CD4-positive, alpha-beta T cell (primary cell): ENCODE data around the gene JAG1. TPM values are rescaled to one million over a fixed set of nuclear protein-coding genes. Genes with fewer than 3 reads are reported as not detected.

Source experiments
- ATAC-seq: fragments of 200-7000 bp; cut with Tn5 transposase; one replicate; pipeline ENCODE4 v1.10.0; 2022; ENCODE audit warnings: mild to moderate bottlenecking; ENCODE audit not compliant: poor library complexity
- CTCF ChIA-PET: fragments of 350-600 bp; sonication (Branson Sonifier 250); formaldehyde crosslinking; loops from one replicate; lab custom pipeline; 2021; ENCODE audit warnings: antibody characterized with exemption, inconsistent platforms; lab: Charles Lee
- POLR2A ChIA-PET: fragments of 350-600 bp; sonication (Branson Sonifier 250); formaldehyde crosslinking; loops from one replicate; lab custom pipeline; 2021; ENCODE audit warnings: antibody characterized with exemption, inconsistent platforms; lab: Charles Lee
- DNase-seq, 14 experiments: peaks; one replicate each; pipeline ENCODE4 v3.0.0-alpha.2; 2013 to 2020; ENCODE audit warnings: mixed read lengths in 2 of 14
- H3K27ac ChIP-seq, 2 donors: one replicate each; pipeline versions ENCODE4 v1.5.1 to v1.7.0; 2013; ENCODE audit warnings: low read length in 2 of 2, low read depth in 1 of 2, mild to moderate bottlenecking in 1 of 2
- H3K27me3 ChIP-seq, 2 experiments: 1 replicate in 1 of 2; 2 replicates in 1 of 2; pipeline versions ENCODE4 v1.6.1 to v1.7.0; 2013; ENCODE audit warnings: low read length in 2 of 2, control low read depth in 1 of 2, mild to moderate bottlenecking in 1 of 2, moderate library complexity in 1 of 2; ENCODE audit not compliant: insufficient read depth in 2 of 2, control insufficient read depth in 1 of 2
- H3K36me3 ChIP-seq: one replicate; pipeline ENCODE4 v1.6.1; 2013; ENCODE audit warnings: low read length, control low read depth; ENCODE audit not compliant: insufficient read depth
- H3K4me1 ChIP-seq: one replicate; pipeline ENCODE4 v1.6.1; 2013; ENCODE audit warnings: low read length, control low read depth; ENCODE audit not compliant: insufficient read depth
- H3K4me3 ChIP-seq: one replicate; pipeline ENCODE4 v1.5.1; 2013; ENCODE audit warnings: mild to moderate bottlenecking, low read length, moderate library complexity
- H3K9me3 ChIP-seq, 2 experiments: 1 replicate in 1 of 2; 2 replicates in 1 of 2; pipeline versions ENCODE4 v1.6.1 to v1.7.0; 2013; ENCODE audit warnings: low read length in 2 of 2, mild to moderate bottlenecking in 2 of 2, control low read depth in 1 of 2, moderate library complexity in 1 of 2; ENCODE audit not compliant: control insufficient read depth in 1 of 2, insufficient read depth in 1 of 2
- H3K27ac Mint-ChIP-seq: one replicate; pipeline ENCODE4 v1.8.0; 2020; ENCODE audit warnings: mixed read lengths
- H3K27me3 Mint-ChIP-seq: one replicate; pipeline ENCODE4 v1.8.0; 2021; ENCODE audit warnings: mixed read lengths
- H3K36me3 Mint-ChIP-seq: one replicate; pipeline ENCODE4 v1.8.0; 2021; ENCODE audit warnings: low read depth, mixed read lengths
- H3K4me1 Mint-ChIP-seq: one replicate; pipeline ENCODE4 v1.8.0; 2021; ENCODE audit warnings: low read depth, mixed read lengths
- H3K4me3 Mint-ChIP-seq: one replicate; pipeline ENCODE4 v1.8.0; 2020; ENCODE audit warnings: mild to moderate bottlenecking, mixed read lengths
- H3K9me3 Mint-ChIP-seq: one replicate; pipeline ENCODE4 v1.8.0; 2020; ENCODE audit warnings: mixed read lengths
- CTCF ChIP-seq: fragments of 200-600 bp; IDR thresholded peaks from one replicate; pipeline ENCODE4 v1.8.0; 2022; ENCODE audit warnings: antibody characterized with exemption, mild to moderate bottlenecking
- intact Hi-C, 2 experiments: fragments of 100-400 bp; cut with DNase I in 1 of 2; cut with micrococcal nuclease in 1 of 2; formaldehyde crosslinking; loops; one replicate each; pipeline versions ENCODE4 v1.15.1 to v1.9.0; 2023 to 2025; cut with DNase I, micrococcal nuclease
- total RNA-seq, 174 experiments: library from RNA in 2 of 174; stranded (reverse) in 2 of 174; gene quantifications; one replicate each; pipeline ENCODE4 v1.2.3 and lab custom pipeline; 2021 to 2026

Gene JAG1
- total RNA-seq, 2 experiments from 2014 or later: 0.77 to 1.2 TPM

- no peak for ATAC-seq
- Histone ChIP-seq H3K27me3 (no peaks in the 10 kb centered on the region), H3K36me3 (no peaks in the 10 kb centered on the region), H3K4me1 (no peaks in the 10 kb centered on the region), H3K27ac (no peak overlapping the region), H3K4me3 (no peak overlapping the region), H3K9me3 (no peaks in the 10 kb centered on the region)
- intact Hi-C loops: no loop called here
- no peak for TF ChIP-seq CTCF
- H3K27me3 Mint-ChIP-seq: peaks cover 6% of the 10 kb centered on the region
- ChIA-PET POLR2A (interaction anchor here (0.6 kb wide), 1 partner anchor 1095 kb away, joined by 4 read pairs; no protein-coding TSS in a partner anchor), CTCF (no interaction called here)
- no peak overlapping the region for H3K4me3 Mint-ChIP-seq
- no peaks in the 10 kb centered on the region for H3K36me3 Mint-ChIP-seq
- no peaks in the 10 kb centered on the region for H3K9me3 Mint-ChIP-seq
- H3K4me1 Mint-ChIP-seq: no peaks in the 10 kb centered on the region
- H3K27ac Mint-ChIP-seq: no peak overlapping the region
- DNase-seq: no peak
These were observed 29.2 kb downstream of the JAG1 start for GRCh38 chr20:10644458-10645204.

GRCh38 chr20:10643560-10643873 is 30.3 kb downstream of the JAG1 start:
- Histone ChIP-seq H3K4me1 (no peaks in the 10 kb centered on the region), H3K36me3 (no peaks in the 10 kb centered on the region), H3K27me3 (no peaks in the 10 kb centered on the region), H3K27ac (no peak overlapping the region), H3K4me3 (no peak overlapping the region), H3K9me3 (no peaks in the 10 kb centered on the region)
- H3K27ac Mint-ChIP-seq: no peak overlapping the region
- no peaks in the 10 kb centered on the region for H3K4me1 Mint-ChIP-seq
- H3K27me3 Mint-ChIP-seq: peaks cover 6% of the 10 kb centered on the region
- no peak for DNase-seq
- ATAC-seq: no peak
- no peaks in the 10 kb centered on the region for H3K36me3 Mint-ChIP-seq
- TF ChIP-seq CTCF: no peak
- CTCF ChIA-PET: no interaction called here
- POLR2A ChIA-PET: no interaction called here
- intact Hi-C loops: no loop called here
- H3K4me3 Mint-ChIP-seq: no peak overlapping the region
- no peaks in the 10 kb centered on the region for H3K9me3 Mint-ChIP-seq

GRCh38 chr20:10642856-10643559 is 30.8 kb downstream of the JAG1 start:
- H3K4me3 Mint-ChIP-seq: no peak overlapping the region
- no peaks in the 10 kb centered on the region for H3K4me1 Mint-ChIP-seq
- no peak overlapping the region for H3K27ac Mint-ChIP-seq
- H3K27me3 ChIP-seq: no peaks in the 10 kb centered on the region
- ChIA-PET POLR2A (no interaction called here), CTCF (no interaction called here)
- no peaks in the 10 kb centered on the region for H3K36me3 Mint-ChIP-seq
- no peaks in the 10 kb centered on the region for H3K36me3 ChIP-seq
- TF ChIP-seq CTCF: no peak
- intact Hi-C loops: no loop called here
- H3K9me3 Mint-ChIP-seq: no peaks in the 10 kb centered on the region
- DNase-seq (no peak), ATAC-seq (no peak)
- no peak overlapping the region for H3K4me3 ChIP-seq
- no peaks in the 10 kb centered on the region for H3K4me1 ChIP-seq
- no peak overlapping the region for H3K27ac ChIP-seq
- H3K27me3 Mint-ChIP-seq: peaks cover 6% of the 10 kb centered on the region
- no peaks in the 10 kb centered on the region for H3K9me3 ChIP-seq
